GM12878 (cell line): ENCODE measurements around the gene GALK1. TPM values are rescaled to one million over a fixed set of nuclear protein-coding genes. Genes with fewer than 3 reads are reported as not detected.
A peak's percentile ranks its signal among the peaks of the same experiment; 100 is the strongest.

ENCODE experiments used
- ATAC-seq: fragments of 200-7000 bp; cut with Tn5 transposase; 3 replicates; pipeline ENCODE4 v1.9.1; 2020; ENCODE audit warnings: mild to moderate bottlenecking, moderate library complexity
- BruUV-seq: library from RNA; stranded (reverse); fragments of 400-500 nt; replicated peaks from 2 replicates; lab custom pipeline; 2021; lab: Mats Ljungman, UMichigan
- CTCF ChIA-PET: fragments of 300-600 bp; sonication (Branson Sonifier 250); formaldehyde crosslinking; extraction: SDS; loops from one replicate; lab custom pipeline; 2021; ENCODE audit warnings: inconsistent platforms; lab: Yijun Ruan, JAX
- POLR2A ChIA-PET: fragments of 350-600 bp; formaldehyde crosslinking; extraction: SDS; loops from one replicate; lab custom pipeline; 2021; ENCODE audit warnings: inconsistent platforms; lab: Charles Lee
- RAD21 ChIA-PET: fragments of 300-600 bp; sonication (Branson Sonifier 250); formaldehyde crosslinking; loops from one replicate; lab custom pipeline; 2023; ENCODE audit warnings: antibody characterized with exemption; ENCODE audit not compliant: unreplicated experiment; lab: Charles Lee
- SMC1A ChIA-PET: fragments of 300-600 bp; sonication (Branson Sonifier 250); formaldehyde crosslinking; loops from one replicate; lab custom pipeline; 2023; ENCODE audit not compliant: unreplicated experiment, uncharacterized antibody; lab: Charles Lee
- DNase-seq: peaks from one replicate; pipeline ENCODE4 v3.0.0-alpha.2; 2011; ENCODE audit warnings: low read depth, low spot score
- FAIRE-seq: peaks from 3 replicates; lab custom pipeline; 2011; peaks lifted over from hg19 to GRCh38; lab: Jason Lieb, UNC
- H2AFZ ChIP-seq: 2 replicates; pipeline ENCODE4 v1.6.0; 2011; ENCODE audit warnings: low read depth, low read length, control low read depth; ENCODE audit not compliant: control insufficient read depth
- H3K27ac ChIP-seq: 2 replicates; pipeline ENCODE4 v1.5.1; 2011; ENCODE audit warnings: control low read depth; ENCODE audit not compliant: control insufficient read depth, insufficient read depth
- H3K27me3 ChIP-seq, 2 experiments: replicated peaks in 1 of 2; 2 replicates each; pipeline versions ENCODE4 v1.6.0 to v1.6.1; 2011; ENCODE audit warnings: low read length in 1 of 2; ENCODE audit not compliant: control insufficient read depth in 2 of 2, insufficient read depth in 2 of 2
- H3K36me3 ChIP-seq, 2 experiments: 2 replicates each; pipeline ENCODE4 v1.5.1; 2011; ENCODE audit warnings: low read length in 1 of 2; ENCODE audit not compliant: control insufficient read depth in 2 of 2, insufficient read depth in 2 of 2
- H3K4me1 ChIP-seq: 2 replicates; pipeline ENCODE4 v1.6.1; 2011; ENCODE audit warnings: mild to moderate bottlenecking, low read length, moderate library complexity, mixed read lengths; ENCODE audit not compliant: control insufficient read depth, insufficient read depth
- H3K4me2 ChIP-seq: 2 replicates; pipeline ENCODE4 v1.6.0; 2011; ENCODE audit warnings: control low read depth; ENCODE audit not compliant: control insufficient read depth, insufficient read depth
- H3K4me3 ChIP-seq: fragments of 200-600 bp; sonication (generic); 2 replicates; pipeline ENCODE4 v1.5.1; 2016
- H3K79me2 ChIP-seq: 2 replicates; pipeline ENCODE4 v1.6.0; 2011; ENCODE audit warnings: low read length; ENCODE audit not compliant: control insufficient read depth, insufficient read depth
- H3K9ac ChIP-seq: 2 replicates; pipeline ENCODE4 v1.8.0; 2011; ENCODE audit warnings: low read length, control low read depth, mixed read lengths; ENCODE audit not compliant: control insufficient read depth, insufficient read depth
- H3K9me3 ChIP-seq: replicated peaks from 3 replicates; pipeline ENCODE4 v1.5.1; 2011; ENCODE audit warnings: mild to moderate bottlenecking, low read length; ENCODE audit not compliant: control insufficient read depth, insufficient read depth
- H4K20me1 ChIP-seq: 2 replicates; pipeline ENCODE4 v1.6.0; 2011; ENCODE audit not compliant: control insufficient read depth, insufficient read depth
- ATF7 ChIP-seq: fragments of 450-650 bp; IDR thresholded peaks from 2 replicates; pipeline ENCODE4 v1.6.1; 2016; ENCODE audit warnings: low read depth, mild to moderate bottlenecking
- BACH1 ChIP-seq: fragments of 450-650 bp; IDR thresholded peaks from 2 replicates; pipeline ENCODE4 v1.6.1; 2017; ENCODE audit warnings: mild to moderate bottlenecking, borderline replicate concordance
- BCLAF1 ChIP-seq: fragments of 450-650 bp; IDR thresholded peaks from 2 replicates; pipeline ENCODE4 v1.6.1; 2017; ENCODE audit warnings: antibody characterized with exemption, mild to moderate bottlenecking, moderate library complexity
- EZH2 ChIP-seq: IDR thresholded peaks from 2 replicates; pipeline ENCODE4 v1.6.1; 2012; ENCODE audit warnings: low read depth, mild to moderate bottlenecking, control low read depth, inconsistent platforms, low read length, borderline replicate concordance; ENCODE audit not compliant: control insufficient read depth
- KLF5 ChIP-seq: fragments of 450-650 bp; IDR thresholded peaks from 2 replicates; pipeline ENCODE4 v1.6.1; 2014; ENCODE audit warnings: mild to moderate bottlenecking; ENCODE audit not compliant: partially characterized antibody
- MEF2A ChIP-seq: IDR thresholded peaks from 2 replicates; pipeline ENCODE4 v1.6.1; 2011; ENCODE audit warnings: low read depth, mild to moderate bottlenecking, low read length, moderate library complexity; ENCODE audit not compliant: insufficient read depth
- MYC ChIP-seq: IDR thresholded peaks from 2 replicates; pipeline ENCODE4 v1.6.1; 2011; ENCODE audit warnings: mild to moderate bottlenecking, low read length, moderate library complexity, inconsistent platforms; ENCODE audit not compliant: insufficient read depth, insufficient replicate concordance, insufficient read length, severe bottlenecking
- NFXL1 ChIP-seq: fragments of 450-650 bp; IDR thresholded peaks from 2 replicates; pipeline ENCODE4 v1.6.1; 2017; ENCODE audit warnings: antibody characterized with exemption, mild to moderate bottlenecking, borderline replicate concordance
- NRF1 ChIP-seq: conservative IDR thresholded peaks from 2 replicates; pipeline ENCODE4 v1.6.1; 2011; ENCODE audit warnings: mild to moderate bottlenecking, low read depth, low read length, improper control_type of control experiment
- POLR2AphosphoS2 ChIP-seq: IDR thresholded peaks from 2 replicates; pipeline ENCODE4 v1.6.1; 2011; ENCODE audit warnings: low read depth, mild to moderate bottlenecking, low read length, improper control_type of control experiment, moderate library complexity
- RELB ChIP-seq: fragments of 450-650 bp; IDR thresholded peaks from 2 replicates; pipeline ENCODE4 v1.6.1; 2017; ENCODE audit warnings: low read depth, mild to moderate bottlenecking, moderate library complexity
- SP1 ChIP-seq: IDR thresholded peaks from one replicate; pipeline ENCODE4 v1.6.1; 2011; ENCODE audit warnings: low read depth, low read length
- TBL1XR1 ChIP-seq: IDR thresholded peaks from 2 replicates; pipeline ENCODE4 v1.6.1; 2012; ENCODE audit warnings: low read depth, low read length, improper control_type of control experiment
- YBX1 ChIP-seq: fragments of 450-650 bp; IDR thresholded peaks from 2 replicates; pipeline ENCODE4 v1.6.1; 2016; ENCODE audit warnings: antibody characterized with exemption
- ZBED1 ChIP-seq: IDR thresholded peaks from 2 replicates; pipeline ENCODE4 v1.6.1; 2016; ENCODE audit warnings: borderline replicate concordance
- WGBS: methylation state at CpG from one replicate; pipeline ENCODE4 v1.1.6; 2016; ENCODE audit warnings: low lambda C conversion rate; ENCODE audit not compliant: insufficient replicate concordance, insufficient coverage; ENCODE audit errors: missing lambda C conversion rate; 5-methylcytosine and 5-hydroxymethylcytosine counted together
- in situ Hi-C: fragments of 300-500 bp; cut with MboI; formaldehyde crosslinking; loops from 9 replicates; pipeline ENCODE4 v1.14.3; 2018; ENCODE audit warnings: mixed read lengths
- intact Hi-C: fragments of 100-400 bp; cut with micrococcal nuclease; formaldehyde crosslinking; loops from one replicate; pipeline ENCODE4 v1.14.2; 2022; ENCODE audit not compliant: unreplicated experiment
- polyA plus RNA-seq, 11 experiments: library from polyadenylated mRNA; depleted of rRNA in 4 of 11; unstranded in 6 of 11; stranded (reverse) in 5 of 11; fragments of >200 nt; fragmentation: Nextera tagmentation in 4 of 11; fragmentation: Illumina TruSeq in 1 of 11; extraction: Ambion mirVana in 4 of 11; extraction: Trizol in 1 of 11; gene quantifications; 1 replicate in 1 of 11; 2 replicates in 10 of 11; pipeline versions ENCODE4 v1.2.1 to v1.2.3, GENCODE V29; 2011 to 2016; ENCODE audit warnings: inconsistent platforms in 2 of 11, missing spikeins in 2 of 11, low read depth in 1 of 11
- total RNA-seq, 4 experiments: library from RNA; depleted of rRNA in 3 of 4; stranded (reverse); fragments of >200 nt in 3 of 4; fragmentation: Illumina TruSeq in 1 of 4; extraction: Trizol in 1 of 4; gene quantifications; 2 replicates each; pipeline versions ENCODE4 v1.2.1 to v1.2.3, GENCODE V29; 2013 to 2021

Gene GALK1
- total and polyA plus RNA-seq, 10 of the 15 experiments (the other 5 are each of a cell fraction or from before 2014, with no cell fraction given): 0.21 to 43.8 (median 21.4) TPM

- TF ChIP-seq ZBED1: no peak
- peak; percentile 25 for TF ChIP-seq KLF5
- TF ChIP-seq BCLAF1: no peak
Observed at GRCh38 chr17:75784473-75785015, 19.6 kb upstream of the GALK1 start, which contains the start of gene UNK (continued).

GRCh38 chr17:75783803-75784472 lies 18.9 kb upstream of the GALK1 start:
- no peaks in the 10 kb centered on the region for H3K9me3 ChIP-seq
- H3K27me3 ChIP-seq: no peaks in the 10 kb centered on the region
- ATAC-seq (peak; percentile 6), DNase-seq (no peak), FAIRE-seq (no peak)
- no peaks in the 10 kb centered on the region for H4K20me1 ChIP-seq
- H3K4me3 ChIP-seq: peak overlapping the region; percentile 79
- H3K4me2 ChIP-seq: peak overlapping the region; percentile 97
- BruUV-seq: no TSS peak
- in situ Hi-C loops (loop anchor here (5.0 kb wide), 1 partner anchor 478 kb away; no protein-coding TSS in a partner anchor), intact Hi-C loops (loop anchor here (10.0 kb wide), 1 partner anchor 481 kb away; the partner anchor contains the start of gene UBALD2)
- 39% methylated on average over 20 of the region's 20 CpGs for WGBS
- peaks cover 46% of the 10 kb centered on the region for H3K79me2 ChIP-seq
- no peaks in the 10 kb centered on the region for H3K36me3 ChIP-seq
- SMC1A ChIA-PET: interaction anchor here (0.5 to 3.2 kb wide), 11 partner anchors 8 to 96 kb away, joined by 3 to 11 read pairs (median 4); partner anchors contain the start of genes UNC13D and WBP2
- H2AFZ ChIP-seq: peak overlapping the region; percentile 93
- peak overlapping the region; percentile 95 for H3K9ac ChIP-seq
- CTCF ChIA-PET: interaction anchor here (0.7 to 3.3 kb wide), 21 partner anchors 8 to 698 kb away, joined by 3 to 26 read pairs (median 4); partner anchors contain the start of genes GALK1 and WBP2
- POLR2A ChIA-PET: interaction anchor here (0.6 to 5.4 kb wide), 20 partner anchors 9 to 1652 kb away, joined by 3 to 39 read pairs (median 4); partner anchors contain the start of genes ACOX1, GALK1, TEN1 and TRIM65
- peaks cover 22% of the 10 kb centered on the region for H3K4me1 ChIP-seq
- RAD21 ChIA-PET: interaction anchor here (0.6 to 3.1 kb wide), 10 partner anchors 8 to 170 kb away, joined by 3 to 22 read pairs (median 7); partner anchors contain the start of genes GALK1 and WBP2
- peak overlapping the region; percentile 97 for H3K27ac ChIP-seq
- 0 out of 2 replicates have a peak, but pooled peaks have one; percentile 48 for TF ChIP-seq NFXL1
- no peak for TF ChIP-seq MEF2A
- no peak for TF ChIP-seq EZH2
- TF ChIP-seq BACH1: no peak
- TF ChIP-seq POLR2AphosphoS2: no peak
- no peak for TF ChIP-seq MYC
- no peak for TF ChIP-seq YBX1
- no peak for TF ChIP-seq TBL1XR1
- TF ChIP-seq NRF1: no peak
- TF ChIP-seq ATF7: no peak
- TF ChIP-seq RELB: peak; percentile 63; the same call in 1 of the 2 replicates
- TF ChIP-seq SP1: no peak
